Loucy (cell line): ENCODE measurements around the gene UBE2QL1.

ENCODE experiments used
- H2AFZ ChIP-seq: fragments of 200-600 bp; sonication (generic); 2 replicates; pipeline ENCODE4 v1.6.0; 2016; ENCODE audit warnings: antibody characterized with exemption, mild to moderate bottlenecking, low read length, moderate library complexity
- H3F3A ChIP-seq: fragments of 200-600 bp; 2 replicates; pipeline ENCODE4 v1.6.0; 2016; ENCODE audit warnings: antibody characterized with exemption, low read depth, mild to moderate bottlenecking
- H3K27me3 ChIP-seq: fragments of 200-600 bp; sonication (generic); 2 replicates; pipeline ENCODE4 v1.6.1; 2014; ENCODE audit warnings: low read length, mild to moderate bottlenecking; ENCODE audit not compliant: insufficient read depth, poor library complexity, severe bottlenecking
- H3K36me3 ChIP-seq: fragments of 200-600 bp; sonication (generic); 2 replicates; pipeline ENCODE4 v1.6.1; 2016; ENCODE audit warnings: low read length; ENCODE audit not compliant: insufficient read depth
- H3K4me1 ChIP-seq: fragments of 200-600 bp; sonication (generic); 2 replicates; pipeline ENCODE4 v1.5.1; 2014; ENCODE audit warnings: low read length, mild to moderate bottlenecking; ENCODE audit not compliant: insufficient read depth, poor library complexity, severe bottlenecking
- H3K4me2 ChIP-seq: fragments of 200-600 bp; sonication (generic); 2 replicates; pipeline ENCODE4 v1.6.0; 2014; ENCODE audit warnings: antibody characterized with exemption, low read length, low read depth, mild to moderate bottlenecking; ENCODE audit not compliant: poor library complexity, severe bottlenecking
- H3K4me3 ChIP-seq: fragments of 200-600 bp; sonication (generic); 2 replicates; pipeline ENCODE4 v1.5.1; 2014; ENCODE audit warnings: low read length, mild to moderate bottlenecking, mixed read lengths; ENCODE audit not compliant: poor library complexity, severe bottlenecking
- H3K79me2 ChIP-seq: fragments of 200-600 bp; sonication (generic); 2 replicates; pipeline ENCODE4 v1.6.1; 2014; ENCODE audit warnings: low read length; ENCODE audit not compliant: insufficient read depth
- H3K9ac ChIP-seq: fragments of 200-600 bp; sonication (generic); 2 replicates; pipeline ENCODE4 v1.6.0; 2014; ENCODE audit warnings: mild to moderate bottlenecking, low read depth, low read length, moderate library complexity; ENCODE audit not compliant: poor library complexity, severe bottlenecking
- H3K9me2 ChIP-seq: fragments of 200-600 bp; sonication (generic); replicated peaks from 2 replicates; pipeline ENCODE4 v1.6.1; 2016; ENCODE audit warnings: low read depth, low read length, mixed read lengths
- H3K9me3 ChIP-seq: fragments of 200-600 bp; sonication (generic); 2 replicates; pipeline ENCODE4 v1.6.1; 2014; ENCODE audit warnings: mild to moderate bottlenecking, antibody characterized with exemption, low read length, low read depth; ENCODE audit not compliant: insufficient read depth
- H4K20me1 ChIP-seq: fragments of 200-600 bp; sonication (generic); 2 replicates; pipeline ENCODE4 v1.6.0; 2014; ENCODE audit warnings: antibody characterized with exemption, low read length, mild to moderate bottlenecking; ENCODE audit not compliant: insufficient read depth, poor library complexity, severe bottlenecking
- EZH2phosphoT487 ChIP-seq: fragments of 200-600 bp; IDR thresholded peaks from 2 replicates; pipeline ENCODE4 v1.6.1; 2018; ENCODE audit warnings: antibody characterized with exemption, mild to moderate bottlenecking, moderate library complexity, borderline replicate concordance
- TF ChIP-seq, protein P1 (sequence below): fragments of 200-600 bp; sonication (generic); conservative IDR thresholded peaks from 2 replicates; pipeline ENCODE4 v1.5.1; 2014; ENCODE audit warnings: mild to moderate bottlenecking, antibody characterized with exemption, low read length

UBE2QL1 gene

GRCh38 chr5:6404129-6404528 is 44.5 kb upstream of the UBE2QL1 start:
- H3K9me2 ChIP-seq: no peaks in the 10 kb centered on the region
- H3F3A ChIP-seq: no peaks in the 10 kb centered on the region
- TF ChIP-seq, protein P1, sequence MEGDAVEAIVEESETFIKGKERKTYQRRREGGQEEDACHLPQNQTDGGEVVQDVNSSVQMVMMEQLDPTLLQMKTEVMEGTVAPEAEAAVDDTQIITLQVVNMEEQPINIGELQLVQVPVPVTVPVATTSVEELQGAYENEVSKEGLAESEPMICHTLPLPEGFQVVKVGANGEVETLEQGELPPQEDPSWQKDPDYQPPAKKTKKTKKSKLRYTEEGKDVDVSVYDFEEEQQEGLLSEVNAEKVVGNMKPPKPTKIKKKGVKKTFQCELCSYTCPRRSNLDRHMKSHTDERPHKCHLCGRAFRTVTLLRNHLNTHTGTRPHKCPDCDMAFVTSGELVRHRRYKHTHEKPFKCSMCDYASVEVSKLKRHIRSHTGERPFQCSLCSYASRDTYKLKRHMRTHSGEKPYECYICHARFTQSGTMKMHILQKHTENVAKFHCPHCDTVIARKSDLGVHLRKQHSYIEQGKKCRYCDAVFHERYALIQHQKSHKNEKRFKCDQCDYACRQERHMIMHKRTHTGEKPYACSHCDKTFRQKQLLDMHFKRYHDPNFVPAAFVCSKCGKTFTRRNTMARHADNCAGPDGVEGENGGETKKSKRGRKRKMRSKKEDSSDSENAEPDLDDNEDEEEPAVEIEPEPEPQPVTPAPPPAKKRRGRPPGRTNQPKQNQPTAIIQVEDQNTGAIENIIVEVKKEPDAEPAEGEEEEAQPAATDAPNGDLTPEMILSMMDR: no peak
- TF ChIP-seq EZH2phosphoT487: no peak
- H3K9ac ChIP-seq: no peak overlapping the region
- no peaks in the 10 kb centered on the region for H3K36me3 ChIP-seq
- no peaks in the 10 kb centered on the region for H4K20me1 ChIP-seq
- no peaks in the 10 kb centered on the region for H3K27me3 ChIP-seq
- no peaks in the 10 kb centered on the region for H3K4me1 ChIP-seq
- no peak overlapping the region for H3K4me2 ChIP-seq
- no peak overlapping the region for H3K4me3 ChIP-seq
- no peak overlapping the region for H2AFZ ChIP-seq
- H3K79me2 ChIP-seq: no peaks in the 10 kb centered on the region
- 0 out of 2 replicates have a peak, but pooled peaks cover 6% of the 10 kb centered on the region for H3K9me3 ChIP-seq

DNA sequence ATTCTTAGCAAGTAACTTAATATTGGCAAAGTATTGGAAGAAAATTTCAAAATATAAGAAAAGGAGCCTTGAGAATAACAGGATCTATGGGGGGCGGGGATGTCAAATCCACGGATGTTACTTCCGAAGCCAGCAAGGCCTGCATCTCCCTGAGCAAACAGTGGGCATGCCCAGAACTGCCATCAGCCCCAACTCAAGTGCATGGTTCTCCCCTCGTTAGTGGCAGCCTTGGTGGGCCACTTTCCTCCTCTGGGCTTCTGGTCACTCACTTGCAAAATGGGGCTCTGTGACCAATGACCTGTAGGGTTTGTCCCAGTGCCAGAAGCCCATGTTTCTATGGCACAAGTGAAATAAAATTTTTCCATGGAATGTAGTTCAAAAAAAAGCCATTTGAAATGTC is 43.1 kb upstream of the UBE2QL1 start:
- Histone ChIP-seq H3K27me3 (no peaks in the 10 kb centered on the region), H3K9me2 (no peaks in the 10 kb centered on the region), H3K9ac (no peak overlapping the region), H3K36me3 (no peaks in the 10 kb centered on the region), H3K4me1 (no peaks in the 10 kb centered on the region), H3F3A (no peaks in the 10 kb centered on the region), H4K20me1 (no peaks in the 10 kb centered on the region), H3K9me3 (0 out of 2 replicates have a peak, but pooled peaks cover 6% of the 10 kb centered on the region), H3K4me2 (no peak overlapping the region), H3K79me2 (no peaks in the 10 kb centered on the region), H3K4me3 (no peak overlapping the region), H2AFZ (no peak overlapping the region)
- no peak for TF ChIP-seq EZH2phosphoT487
- TF ChIP-seq, protein P1: no peak

DNA sequence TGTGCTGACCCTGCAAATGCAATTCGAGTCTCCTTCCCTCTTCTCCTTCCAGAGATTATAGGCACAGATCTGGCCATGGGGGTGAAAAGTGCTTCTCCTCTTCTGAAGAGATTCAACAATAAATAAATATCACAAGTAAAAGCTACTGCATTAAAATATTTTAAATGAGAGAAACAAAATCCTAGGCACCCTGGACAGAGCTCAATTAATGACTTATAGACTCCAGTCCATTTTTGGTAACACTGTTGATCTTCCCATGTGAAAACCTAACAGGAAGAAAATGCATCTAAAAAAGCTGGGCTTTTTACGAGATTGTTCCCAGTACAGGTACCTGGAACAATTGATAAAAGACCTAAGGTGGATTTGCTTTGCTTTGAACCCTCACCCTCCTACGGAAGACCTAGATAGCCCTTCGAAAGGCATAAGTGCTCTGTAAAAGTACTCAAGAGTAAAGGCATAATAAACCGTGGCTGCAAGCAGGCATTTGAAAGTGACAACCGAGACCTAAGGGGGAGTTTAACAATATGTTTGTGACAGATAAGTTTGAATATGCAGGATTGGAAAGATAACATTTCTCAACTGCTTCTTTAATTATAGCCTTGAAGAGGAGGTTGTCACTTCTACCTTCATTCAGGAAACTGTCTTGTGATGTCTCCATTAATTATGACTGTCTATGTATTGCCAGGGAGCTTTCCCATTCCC is 41.0 kb upstream of the UBE2QL1 start:
- no peak overlapping the region for H3K4me3 ChIP-seq
- H4K20me1 ChIP-seq: no peaks in the 10 kb centered on the region
- H3K9me2 ChIP-seq: no peaks in the 10 kb centered on the region
- no peak overlapping the region for H2AFZ ChIP-seq
- peaks cover 9% of the 10 kb centered on the region; the same call in 1 of the 2 replicates for H3K9me3 ChIP-seq
- H3K36me3 ChIP-seq: no peaks in the 10 kb centered on the region
- no peak overlapping the region for H3K9ac ChIP-seq
- no peak for TF ChIP-seq EZH2phosphoT487
- TF ChIP-seq, protein P1: no peak
- no peaks in the 10 kb centered on the region for H3K79me2 ChIP-seq
- H3K4me1 ChIP-seq: no peaks in the 10 kb centered on the region
- no peaks in the 10 kb centered on the region for H3F3A ChIP-seq
- no peaks in the 10 kb centered on the region for H3K27me3 ChIP-seq
- H3K4me2 ChIP-seq: no peak overlapping the region
